GM12892 (cell line): ENCODE measurements around the gene SH3RF3.

Experiments
- POLR2A ChIP-seq: IDR thresholded peaks from 2 replicates; pipeline ENCODE4 v1.6.1; 2011; ENCODE audit warnings: low read depth, low read length, control low read depth
- POLR2AphosphoS5 ChIP-seq: IDR thresholded peaks from 2 replicates; pipeline ENCODE4 v1.6.1; 2011; ENCODE audit warnings: low read depth, low read length, control low read depth

- no peak for TF ChIP-seq POLR2AphosphoS5
- no peak for TF ChIP-seq POLR2A
Observed at GRCh38 chr2:109365131-109365530, 236.1 kb downstream of the SH3RF3 start.
